Measurements from ENCODE around the gene DOLPP1. TPM values are rescaled to one million over a fixed set of nuclear protein-coding genes. Genes with fewer than 3 reads are reported as not detected.

DOLPP1 gene
- total and polyA plus RNA-seq, 4 donors = 14.6 to 15.6 (median 15.0) TPM

DNA sequence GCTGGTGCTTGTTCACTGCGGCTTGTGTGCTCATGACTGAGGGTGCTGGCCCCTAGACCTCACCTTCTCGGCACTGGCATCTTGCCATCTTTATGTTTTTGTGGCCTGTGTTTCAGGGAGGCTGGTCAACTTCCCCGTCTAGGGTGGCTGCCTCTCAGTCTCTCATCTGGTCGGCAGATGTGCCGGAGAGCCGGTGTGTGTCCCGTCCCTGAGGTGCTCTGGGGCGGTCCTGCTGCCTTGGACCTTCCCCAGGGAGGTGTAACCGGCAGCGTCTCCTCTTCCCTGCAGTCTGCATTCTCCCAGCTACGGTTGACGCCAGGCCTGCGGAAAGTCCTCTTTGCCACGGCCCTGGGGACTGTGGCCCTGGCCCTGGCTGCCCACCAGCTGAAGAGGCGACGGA is 38.9 kb upstream of the DOLPP1 start:
- DNase-seq (ENCODE audit: low spot score) = no peak
- H3K4me3 ChIP-seq (ENCODE audit: low read depth in 1 of 3, low read length in 3 of 3) = no peak overlapping the region
- TF ChIP-seq RXRA (IDR thresholded peaks at IDR 0.05) (no peak), NR2F2 (IDR thresholded peaks at IDR 0.05) (no peak), EGR1 (IDR thresholded peaks at IDR 0.05; ENCODE audit: low read depth in 2 of 2) (no peak), FOXA1 (IDR thresholded peaks at IDR 0.05) (no peak), RAD21 (IDR thresholded peaks at IDR 0.05) (no peak), HNF4G (IDR thresholded peaks at IDR 0.05) (no peak), GABPA (IDR thresholded peaks at IDR 0.05 in 1 of 2, conservative IDR thresholded peaks at IDR 0.05 in 1 of 2) (no peak), TAF1 (conservative IDR thresholded peaks at IDR 0.05) (no peak), HNF4A (conservative IDR thresholded peaks at IDR 0.05) (no peak), YY1 (IDR thresholded peaks at IDR 0.05) (no peak), SP1 (IDR thresholded peaks at IDR 0.05) (no peak)
- TF ChIP-seq, protein P1, sequence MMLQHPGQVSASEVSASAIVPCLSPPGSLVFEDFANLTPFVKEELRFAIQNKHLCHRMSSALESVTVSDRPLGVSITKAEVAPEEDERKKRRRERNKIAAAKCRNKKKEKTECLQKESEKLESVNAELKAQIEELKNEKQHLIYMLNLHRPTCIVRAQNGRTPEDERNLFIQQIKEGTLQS (IDR thresholded peaks at IDR 0.05) = no peak
- TF ChIP-seq, protein P2, sequence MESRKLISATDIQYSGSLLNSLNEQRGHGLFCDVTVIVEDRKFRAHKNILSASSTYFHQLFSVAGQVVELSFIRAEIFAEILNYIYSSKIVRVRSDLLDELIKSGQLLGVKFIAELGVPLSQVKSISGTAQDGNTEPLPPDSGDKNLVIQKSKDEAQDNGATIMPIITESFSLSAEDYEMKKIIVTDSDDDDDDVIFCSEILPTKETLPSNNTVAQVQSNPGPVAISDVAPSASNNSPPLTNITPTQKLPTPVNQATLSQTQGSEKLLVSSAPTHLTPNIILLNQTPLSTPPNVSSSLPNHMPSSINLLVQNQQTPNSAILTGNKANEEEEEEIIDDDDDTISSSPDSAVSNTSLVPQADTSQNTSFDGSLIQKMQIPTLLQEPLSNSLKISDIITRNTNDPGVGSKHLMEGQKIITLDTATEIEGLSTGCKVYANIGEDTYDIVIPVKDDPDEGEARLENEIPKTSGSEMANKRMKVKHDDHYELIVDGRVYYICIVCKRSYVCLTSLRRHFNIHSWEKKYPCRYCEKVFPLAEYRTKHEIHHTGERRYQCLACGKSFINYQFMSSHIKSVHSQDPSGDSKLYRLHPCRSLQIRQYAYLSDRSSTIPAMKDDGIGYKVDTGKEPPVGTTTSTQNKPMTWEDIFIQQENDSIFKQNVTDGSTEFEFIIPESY (IDR thresholded peaks at IDR 0.05) = no peak
- TF ChIP-seq, protein P3, sequence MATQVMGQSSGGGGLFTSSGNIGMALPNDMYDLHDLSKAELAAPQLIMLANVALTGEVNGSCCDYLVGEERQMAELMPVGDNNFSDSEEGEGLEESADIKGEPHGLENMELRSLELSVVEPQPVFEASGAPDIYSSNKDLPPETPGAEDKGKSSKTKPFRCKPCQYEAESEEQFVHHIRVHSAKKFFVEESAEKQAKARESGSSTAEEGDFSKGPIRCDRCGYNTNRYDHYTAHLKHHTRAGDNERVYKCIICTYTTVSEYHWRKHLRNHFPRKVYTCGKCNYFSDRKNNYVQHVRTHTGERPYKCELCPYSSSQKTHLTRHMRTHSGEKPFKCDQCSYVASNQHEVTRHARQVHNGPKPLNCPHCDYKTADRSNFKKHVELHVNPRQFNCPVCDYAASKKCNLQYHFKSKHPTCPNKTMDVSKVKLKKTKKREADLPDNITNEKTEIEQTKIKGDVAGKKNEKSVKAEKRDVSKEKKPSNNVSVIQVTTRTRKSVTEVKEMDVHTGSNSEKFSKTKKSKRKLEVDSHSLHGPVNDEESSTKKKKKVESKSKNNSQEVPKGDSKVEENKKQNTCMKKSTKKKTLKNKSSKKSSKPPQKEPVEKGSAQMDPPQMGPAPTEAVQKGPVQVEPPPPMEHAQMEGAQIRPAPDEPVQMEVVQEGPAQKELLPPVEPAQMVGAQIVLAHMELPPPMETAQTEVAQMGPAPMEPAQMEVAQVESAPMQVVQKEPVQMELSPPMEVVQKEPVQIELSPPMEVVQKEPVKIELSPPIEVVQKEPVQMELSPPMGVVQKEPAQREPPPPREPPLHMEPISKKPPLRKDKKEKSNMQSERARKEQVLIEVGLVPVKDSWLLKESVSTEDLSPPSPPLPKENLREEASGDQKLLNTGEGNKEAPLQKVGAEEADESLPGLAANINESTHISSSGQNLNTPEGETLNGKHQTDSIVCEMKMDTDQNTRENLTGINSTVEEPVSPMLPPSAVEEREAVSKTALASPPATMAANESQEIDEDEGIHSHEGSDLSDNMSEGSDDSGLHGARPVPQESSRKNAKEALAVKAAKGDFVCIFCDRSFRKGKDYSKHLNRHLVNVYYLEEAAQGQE (IDR thresholded peaks at IDR 0.05) = no peak
- TF ChIP-seq, protein P4, sequence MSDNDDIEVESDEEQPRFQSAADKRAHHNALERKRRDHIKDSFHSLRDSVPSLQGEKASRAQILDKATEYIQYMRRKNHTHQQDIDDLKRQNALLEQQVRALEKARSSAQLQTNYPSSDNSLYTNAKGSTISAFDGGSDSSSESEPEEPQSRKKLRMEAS (IDR thresholded peaks at IDR 0.05) = no peak
- TF ChIP-seq, protein P5, sequence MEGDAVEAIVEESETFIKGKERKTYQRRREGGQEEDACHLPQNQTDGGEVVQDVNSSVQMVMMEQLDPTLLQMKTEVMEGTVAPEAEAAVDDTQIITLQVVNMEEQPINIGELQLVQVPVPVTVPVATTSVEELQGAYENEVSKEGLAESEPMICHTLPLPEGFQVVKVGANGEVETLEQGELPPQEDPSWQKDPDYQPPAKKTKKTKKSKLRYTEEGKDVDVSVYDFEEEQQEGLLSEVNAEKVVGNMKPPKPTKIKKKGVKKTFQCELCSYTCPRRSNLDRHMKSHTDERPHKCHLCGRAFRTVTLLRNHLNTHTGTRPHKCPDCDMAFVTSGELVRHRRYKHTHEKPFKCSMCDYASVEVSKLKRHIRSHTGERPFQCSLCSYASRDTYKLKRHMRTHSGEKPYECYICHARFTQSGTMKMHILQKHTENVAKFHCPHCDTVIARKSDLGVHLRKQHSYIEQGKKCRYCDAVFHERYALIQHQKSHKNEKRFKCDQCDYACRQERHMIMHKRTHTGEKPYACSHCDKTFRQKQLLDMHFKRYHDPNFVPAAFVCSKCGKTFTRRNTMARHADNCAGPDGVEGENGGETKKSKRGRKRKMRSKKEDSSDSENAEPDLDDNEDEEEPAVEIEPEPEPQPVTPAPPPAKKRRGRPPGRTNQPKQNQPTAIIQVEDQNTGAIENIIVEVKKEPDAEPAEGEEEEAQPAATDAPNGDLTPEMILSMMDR (IDR thresholded peaks at IDR 0.05; ENCODE audit: low read depth, low read length, missing input control) = no peak
- peaks cover 10 to 16% (median 15%) of the 10 kb centered on the region in 4 donors for H3K4me1 ChIP-seq (ENCODE audit: control insufficient read depth in 4 of 4, insufficient read depth in 4 of 4, low read length in 3 of 4)
- H3K9me3 ChIP-seq (ENCODE audit: control insufficient read depth in 4 of 4, low read length in 3 of 4) = no peaks in the 10 kb centered on the region
- H3K36me3 ChIP-seq (ENCODE audit: control insufficient read depth in 4 of 4, insufficient read depth in 3 of 4, low read depth in 1 of 4, low read length in 3 of 4) = peaks cover 0 to 20% (median 8%) of the 10 kb centered on the region in 4 donors
- H3K27ac ChIP-seq (ENCODE audit: low read depth in 1 of 2, low read length in 2 of 2) = no peak overlapping the region
- 94% methylated on average over 16 of the region's 16 CpGs for WGBS
- H3K9ac ChIP-seq (ENCODE audit: low read depth in 1 of 2, low read length in 2 of 2) = no peak overlapping the region
- no peaks in the 10 kb centered on the region for H3K27me3 ChIP-seq (ENCODE audit: control insufficient read depth in 4 of 4, insufficient read depth in 4 of 4, low read length in 3 of 4)

DNA sequence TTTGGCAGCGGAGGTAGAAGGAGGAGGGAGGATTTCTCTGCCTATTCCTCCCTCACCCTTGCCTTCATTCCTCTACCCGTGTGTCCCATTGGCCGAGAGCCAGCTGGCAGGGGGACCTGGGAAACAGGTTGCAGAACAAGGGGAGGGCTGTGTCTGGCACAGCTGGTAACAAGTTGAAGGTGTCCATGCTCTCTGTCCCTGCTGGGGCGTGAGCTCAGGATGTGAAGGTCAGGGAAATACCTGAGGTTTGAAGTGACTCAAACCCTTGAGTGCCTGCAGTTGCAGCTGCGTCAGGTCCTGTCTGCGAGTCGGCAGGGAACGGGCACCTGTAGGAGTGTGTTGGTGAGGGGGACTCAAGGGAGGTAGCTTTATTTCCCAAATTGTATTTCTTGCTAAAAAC is 28.3 kb upstream of the DOLPP1 start:
- Histone ChIP-seq H3K9ac (ENCODE audit: low read depth in 1 of 2, low read length in 2 of 2) (no peak overlapping the region), H3K4me3 (ENCODE audit: low read depth in 1 of 3, low read length in 3 of 3) (no peak overlapping the region), H3K4me1 (ENCODE audit: control insufficient read depth in 4 of 4, insufficient read depth in 4 of 4, low read length in 3 of 4) (peaks cover 0 to 11% (median 9%) of the 10 kb centered on the region in 4 donors), H3K27me3 (ENCODE audit: control insufficient read depth in 4 of 4, insufficient read depth in 4 of 4, low read length in 3 of 4) (no peaks in the 10 kb centered on the region), H3K27ac (ENCODE audit: low read depth in 1 of 2, low read length in 2 of 2) (peak overlapping the region; percentile 3 to 25), H3K36me3 (ENCODE audit: control insufficient read depth in 4 of 4, insufficient read depth in 3 of 4, low read depth in 1 of 4, low read length in 3 of 4) (peaks cover 8 to 30% (median 19%) of the 10 kb centered on the region in 4 donors), H3K9me3 (ENCODE audit: control insufficient read depth in 4 of 4, low read length in 3 of 4) (no peaks in the 10 kb centered on the region)
- 62% methylated on average over 8 of the region's 8 CpGs for WGBS
- DNase-seq (ENCODE audit: low spot score) = peak; percentile 40
- no peak for TF ChIP-seq FOXA1 (IDR thresholded peaks at IDR 0.05)
- TF ChIP-seq, protein P4 (IDR thresholded peaks at IDR 0.05) = no peak
- TF ChIP-seq HNF4G (IDR thresholded peaks at IDR 0.05) = no peak
- peak in 1 of 2 donors; percentile 47 for TF ChIP-seq HNF4A (conservative IDR thresholded peaks at IDR 0.05)
- no peak for TF ChIP-seq YY1 (IDR thresholded peaks at IDR 0.05)
- no peak for TF ChIP-seq EGR1 (IDR thresholded peaks at IDR 0.05; ENCODE audit: low read depth in 2 of 2)
- no peak for TF ChIP-seq TAF1 (conservative IDR thresholded peaks at IDR 0.05)
- TF ChIP-seq, protein P5 (IDR thresholded peaks at IDR 0.05; ENCODE audit: low read depth, low read length, missing input control) = no peak
- TF ChIP-seq JUND (IDR thresholded peaks at IDR 0.05) = no peak
- TF ChIP-seq RAD21 (IDR thresholded peaks at IDR 0.05) = peak in 1 of 2 donors; percentile 37
- TF ChIP-seq SP1 (IDR thresholded peaks at IDR 0.05) = peak; percentile 49
- no peak for TF ChIP-seq FOXA2 (IDR thresholded peaks at IDR 0.05)
- TF ChIP-seq, protein P2 (IDR thresholded peaks at IDR 0.05) = no peak
- peak; percentile 34 to 52 for TF ChIP-seq RXRA (IDR thresholded peaks at IDR 0.05)
- TF ChIP-seq GABPA (IDR thresholded peaks at IDR 0.05 in 1 of 2, conservative IDR thresholded peaks at IDR 0.05 in 1 of 2) = no peak
